ENCODE data around the gene PLEKHJ1.
"Not testable (repeated sequence)": the region's sequence is repeated elsewhere in the genome, so short reads cannot be mapped to it uniquely, and the experiment has no call there.

Gene PLEKHJ1

DNA sequence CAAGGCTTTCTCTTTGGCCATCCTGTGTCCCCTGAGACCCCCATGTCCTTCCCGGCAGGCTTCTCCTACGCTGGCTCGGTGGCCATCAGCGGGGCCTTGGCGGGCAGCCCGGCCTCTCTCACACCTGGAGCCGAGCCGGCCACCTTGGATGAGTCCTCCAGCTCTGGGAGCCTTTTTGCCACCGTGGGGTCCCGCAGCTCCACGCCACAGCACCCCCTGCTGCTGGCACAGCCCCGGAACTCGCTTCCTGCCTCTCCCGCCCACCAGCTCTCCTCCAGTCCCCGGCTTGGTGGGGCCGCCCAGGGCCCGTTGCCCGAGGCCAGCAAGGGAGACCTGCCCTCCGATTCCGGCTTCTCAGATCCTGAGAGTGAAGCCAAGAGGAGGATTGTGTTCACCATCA is 14.2 kb downstream of the PLEKHJ1 start:
- FAIRE-seq (no peak), DNase-seq (ENCODE audit: low spot score) (no peak)

GRCh38 chr19:2221250-2221831 is 14.8 kb downstream of the PLEKHJ1 start:
- FAIRE-seq (no peak), DNase-seq (ENCODE audit: low spot score) (no peak)

- no peak for DNase-seq (ENCODE audit: low spot score)
- no peak for FAIRE-seq
Measured at GRCh38 chr19:2219726-2220125, 16.4 kb downstream of the PLEKHJ1 start.

GRCh38 chr19:2217591-2217990 is 18.5 kb downstream of the PLEKHJ1 start:
- no peak for FAIRE-seq
- no peak for DNase-seq (ENCODE audit: low spot score)

GRCh38 chr19:2216361-2217225 is 19.5 kb downstream of the PLEKHJ1 start:
- DNase-seq (ENCODE audit: low spot score) (no peak), FAIRE-seq (no peak)

DNA sequence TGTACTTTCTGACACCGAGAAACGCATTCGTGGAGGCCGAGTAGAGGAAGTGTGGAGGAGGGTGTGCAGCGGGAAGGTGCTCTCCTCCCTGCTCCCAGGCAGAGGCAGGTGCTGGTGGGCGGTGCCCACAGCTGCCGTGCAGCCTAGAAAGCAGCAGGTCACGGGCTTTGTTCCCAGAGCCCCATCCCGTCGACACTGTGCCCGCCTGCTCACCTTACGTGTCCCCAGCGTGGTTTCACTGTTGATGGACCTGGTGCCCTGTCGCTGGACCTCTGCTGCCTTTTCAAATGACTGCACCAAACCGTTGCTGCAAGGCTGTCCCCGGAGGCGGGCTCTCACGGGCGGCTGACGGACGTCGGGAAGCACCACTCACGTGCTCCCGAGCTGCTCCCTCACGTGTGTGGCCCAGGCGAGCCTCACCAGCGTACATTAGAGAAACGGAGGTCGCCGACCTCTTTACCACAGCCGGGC is 20.8 kb downstream of the PLEKHJ1 start:
- FAIRE-seq (no peak), DNase-seq (ENCODE audit: low spot score) (no peak)

DNA sequence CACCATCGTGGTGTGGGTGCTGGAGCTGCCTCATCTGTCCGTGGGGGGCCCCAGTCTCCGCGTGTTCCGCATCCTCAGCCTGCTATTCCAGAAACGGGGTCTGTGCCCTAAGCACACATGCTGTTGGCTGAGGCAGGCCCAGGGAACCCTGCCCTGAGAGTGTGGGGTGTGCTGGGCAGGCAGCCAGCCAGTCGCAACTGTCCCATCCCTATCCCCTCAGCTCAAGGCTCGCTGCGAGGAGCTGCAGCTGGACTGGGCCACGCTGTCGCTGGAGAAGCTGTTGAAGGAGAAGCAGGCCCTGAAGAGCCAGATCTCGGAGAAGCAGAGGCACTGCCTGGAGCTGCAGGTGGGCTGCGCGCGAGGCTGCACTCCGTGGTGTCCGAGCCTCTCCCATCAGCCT is 21.9 kb downstream of the PLEKHJ1 start:
- DNase-seq (ENCODE audit: low spot score) (no peak), FAIRE-seq (no peak)

- DNase-seq (ENCODE audit: low spot score) (no peak), FAIRE-seq (no peak)
Measured at GRCh38 chr19:2213799-2214198, 22.3 kb downstream of the PLEKHJ1 start.

DNA sequence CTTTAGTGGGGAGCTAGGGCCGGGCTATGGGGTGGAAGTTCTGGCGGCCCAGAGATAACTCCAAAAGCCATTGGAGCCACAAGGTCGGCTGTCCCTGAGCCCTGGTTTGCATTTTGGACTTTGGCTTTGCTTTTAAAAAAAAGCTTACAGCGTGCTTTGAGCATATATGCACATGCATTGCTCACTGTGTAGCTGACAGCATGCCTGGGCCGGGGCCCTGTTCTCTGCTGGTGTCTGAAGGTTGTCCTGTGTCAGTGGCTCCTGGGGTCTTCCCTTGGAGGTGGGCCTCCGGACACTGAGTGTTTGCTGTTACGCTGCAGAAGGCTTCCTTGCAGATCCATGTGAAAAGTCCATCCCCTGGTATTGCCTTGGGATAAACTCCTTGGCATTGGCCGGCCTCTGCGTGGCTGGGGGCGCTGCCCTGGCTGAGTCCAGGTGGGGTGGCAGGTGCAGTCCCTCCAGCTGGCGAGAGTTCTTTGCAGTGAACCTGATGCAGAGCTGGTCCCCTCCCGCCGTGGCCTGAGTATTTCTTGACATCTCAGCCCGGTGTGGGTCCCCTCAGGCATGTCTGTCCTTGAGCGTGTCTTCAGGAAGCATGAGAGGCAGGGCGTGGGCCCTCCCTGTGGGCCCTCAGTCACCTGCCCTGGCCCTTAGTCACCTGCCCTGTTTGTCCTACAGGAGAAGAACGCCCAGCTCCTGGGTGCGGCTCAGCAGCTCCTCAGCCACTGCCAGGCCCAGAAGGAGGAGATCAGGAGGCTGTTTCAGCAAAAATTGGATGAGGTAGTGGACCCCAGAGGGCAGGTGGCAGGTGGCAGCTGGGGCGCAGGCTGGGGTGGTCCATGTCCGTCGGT is 23.0 kb downstream of the PLEKHJ1 start:
- DNase-seq (ENCODE audit: low spot score) (no peak), FAIRE-seq (no peak)

GRCh38 chr19:2210987-2211740 is 25.0 kb downstream of the PLEKHJ1 start:
- FAIRE-seq (no peak), DNase-seq (ENCODE audit: low spot score) (no peak)

- FAIRE-seq: no peak
- no peak for DNase-seq (ENCODE audit: low spot score)
Measured at GRCh38 chr19:2210206-2210605, 25.9 kb downstream of the PLEKHJ1 start.

GRCh38 chr19:2209408-2209807 is 26.7 kb downstream of the PLEKHJ1 start:
- DNase-seq (ENCODE audit: low spot score) (no peak), FAIRE-seq (no peak)

- FAIRE-seq: no peak
- no peak for DNase-seq (ENCODE audit: low spot score)
Measured at GRCh38 chr19:2208975-2209374, 27.2 kb downstream of the PLEKHJ1 start.

DNA sequence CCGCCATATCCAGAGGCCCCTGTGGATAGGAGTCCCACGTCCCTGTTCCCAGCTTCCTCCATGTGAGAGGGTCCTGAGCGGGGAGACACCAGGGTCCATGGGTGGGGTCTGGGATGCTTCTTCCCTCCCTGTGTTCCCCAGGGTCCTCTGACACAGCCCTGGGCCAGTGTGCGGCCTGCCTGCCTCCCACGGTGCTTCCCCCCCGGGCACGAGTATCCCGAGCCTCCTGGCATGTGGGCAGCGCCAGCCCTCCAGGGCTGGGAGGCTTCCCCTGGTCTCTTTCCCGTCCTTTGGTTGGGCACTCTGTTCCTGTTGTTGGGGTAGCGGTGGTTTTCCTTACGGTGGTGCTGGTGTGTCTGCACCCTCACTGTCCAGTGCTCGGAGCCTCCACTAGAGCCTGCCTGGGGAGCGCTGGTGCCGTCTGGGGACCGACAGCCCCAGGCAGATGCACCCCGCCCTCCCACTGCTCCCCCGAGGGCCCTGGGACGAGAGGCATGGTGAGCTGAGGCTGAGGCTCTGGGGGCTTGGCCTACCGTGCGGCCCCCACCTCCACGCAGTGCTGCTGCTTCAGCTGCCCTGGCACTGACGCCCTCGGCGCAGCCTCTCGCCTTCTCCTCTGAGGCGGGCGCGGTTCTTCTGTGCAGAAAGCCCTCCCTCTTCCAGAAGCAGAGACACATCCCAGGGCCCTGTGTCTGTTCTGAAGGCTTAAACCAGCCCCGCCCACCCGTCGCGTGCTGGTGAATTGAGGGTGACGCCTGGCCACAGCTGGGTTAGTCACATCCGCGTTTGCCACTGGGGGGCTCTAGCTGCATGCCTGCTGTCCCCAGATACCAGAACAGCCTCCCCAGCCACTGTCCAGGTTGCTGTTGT is 27.9 kb downstream of the PLEKHJ1 start:
- FAIRE-seq: no peak
- no peak for DNase-seq (ENCODE audit: low spot score)

DNA sequence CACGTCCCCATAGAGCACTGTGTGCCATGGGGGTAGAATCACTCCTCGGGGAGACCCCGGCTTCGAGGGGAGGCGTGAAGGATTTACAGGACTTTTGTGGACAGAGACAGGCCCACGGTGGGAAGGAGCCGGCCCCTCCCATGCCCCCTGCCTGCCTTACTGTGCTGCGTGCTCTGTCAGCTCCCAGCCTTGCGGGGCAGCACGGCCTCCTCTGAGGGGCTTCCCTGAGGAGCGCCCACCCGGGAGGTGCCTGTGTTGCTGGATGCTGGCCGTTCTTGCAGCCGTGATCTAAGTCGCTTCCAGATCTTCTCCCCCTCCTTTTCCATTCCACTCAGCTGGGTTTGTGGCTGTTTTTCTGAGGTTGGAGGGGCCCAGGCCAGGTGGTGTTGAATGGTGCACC is 29.1 kb downstream of the PLEKHJ1 start:
- FAIRE-seq: no peak
- DNase-seq (ENCODE audit: low spot score): no peak

- FAIRE-seq (no peak), DNase-seq (ENCODE audit: low spot score) (no peak)
Measured at GRCh38 chr19:2202366-2202765, 33.8 kb downstream of the PLEKHJ1 start.

DNA sequence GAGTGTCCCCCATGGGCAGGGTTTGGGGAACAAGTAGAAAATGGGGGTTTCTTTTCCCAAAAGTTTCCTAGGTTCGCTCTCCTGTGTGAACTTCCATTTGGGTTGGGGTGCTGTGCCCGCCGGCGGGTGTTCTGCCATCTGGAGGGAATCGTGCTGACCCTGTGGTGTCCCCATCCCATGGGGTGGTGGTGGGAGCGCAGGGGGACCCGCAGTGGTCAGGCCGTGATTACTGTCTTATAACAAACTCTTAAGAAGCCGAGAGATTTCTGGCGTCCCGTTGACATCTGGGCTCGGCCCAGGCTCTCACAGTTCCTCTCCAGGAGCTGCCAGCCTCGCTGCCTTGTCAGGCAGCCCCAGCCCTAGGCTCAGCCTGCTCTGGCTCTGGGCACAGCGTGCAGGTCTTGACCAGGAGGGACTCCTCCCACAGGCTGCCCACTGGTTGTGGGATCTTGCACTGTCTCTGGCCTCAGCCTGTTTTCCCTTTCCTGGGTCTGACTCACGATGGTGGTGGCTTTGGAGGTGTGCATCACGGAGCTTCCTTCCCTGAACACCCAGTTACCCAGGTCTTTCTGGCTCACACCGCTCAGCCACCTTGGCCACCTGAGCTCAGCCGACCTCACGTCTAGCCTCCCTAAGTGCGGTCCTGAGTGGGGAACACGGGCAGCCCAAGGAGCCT is 34.5 kb downstream of the PLEKHJ1 start:
- FAIRE-seq (no peak), DNase-seq (ENCODE audit: low spot score) (no peak)

GRCh38 chr19:2200624-2201294 is 35.4 kb downstream of the PLEKHJ1 start:
- DNase-seq (ENCODE audit: low spot score): not testable (repeated sequence)
- peak; percentile 13 for FAIRE-seq

Measured in urothelium cell line (cell line).